NCI-H187 (cell line): ENCODE data around the gene OR2B2.

Source experiments
- DNase-seq, 2 experiments: peaks; one replicate each; lab custom pipeline; 2025; lab: John Stamatoyannopoulos, UW

Gene OR2B2

GRCh38 chr6:27893059-27893835, 18.9 kb downstream of the OR2B2 start:
- peak; percentile 85 to 97 for DNase-seq

DNA sequence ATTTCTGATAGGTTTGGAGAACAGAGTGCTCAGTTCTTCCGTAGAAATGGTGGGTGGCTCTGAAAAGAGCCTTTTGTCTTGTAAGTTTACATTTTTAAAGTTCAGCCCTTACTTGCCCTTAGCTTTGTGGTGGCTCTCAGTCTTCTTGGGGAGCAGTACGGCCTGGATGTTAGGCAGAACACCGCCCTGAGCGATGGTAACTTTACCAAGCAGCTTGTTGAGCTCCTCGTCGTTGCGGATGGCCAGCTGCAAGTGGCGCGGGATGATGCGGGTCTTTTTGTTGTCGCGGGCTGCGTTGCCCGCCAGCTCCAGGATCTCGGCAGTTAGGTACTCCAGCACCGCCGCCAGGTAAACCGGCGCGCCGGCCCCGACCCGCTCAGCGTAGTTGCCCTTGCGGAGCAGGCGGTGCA, 19.5 kb downstream of the OR2B2 start:
- no peak for DNase-seq

DNA sequence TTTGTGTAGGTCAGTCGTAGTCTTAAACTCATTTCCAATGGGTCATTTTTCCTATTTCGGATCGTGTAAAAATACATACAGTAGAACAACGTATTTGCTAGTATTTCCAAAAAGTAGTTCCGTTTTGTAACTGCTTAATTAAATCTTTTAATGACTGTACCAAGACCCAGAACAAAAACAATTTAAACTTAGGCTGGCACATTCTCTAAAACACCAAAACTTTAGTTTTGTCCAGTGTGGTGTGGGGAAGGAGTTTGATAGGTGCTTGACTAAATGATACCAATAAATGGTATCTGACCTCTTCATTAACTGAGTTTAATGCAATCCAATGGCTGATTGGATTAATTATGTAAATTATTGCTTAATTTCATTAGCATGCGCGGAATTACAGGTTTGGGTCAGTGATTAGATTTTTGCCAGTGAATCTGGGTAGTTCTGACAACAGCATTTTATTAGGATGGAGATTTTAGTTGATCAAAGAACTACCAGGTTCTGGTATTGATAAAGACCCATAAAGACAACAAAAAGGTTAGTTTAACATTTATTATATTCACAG, 20.8 kb downstream of the OR2B2 start:
- no peak for DNase-seq

- peak; percentile 72 to 77 for DNase-seq
Observed at GRCh38 chr6:27890445-27891319, 21.5 kb downstream of the OR2B2 start.

DNA sequence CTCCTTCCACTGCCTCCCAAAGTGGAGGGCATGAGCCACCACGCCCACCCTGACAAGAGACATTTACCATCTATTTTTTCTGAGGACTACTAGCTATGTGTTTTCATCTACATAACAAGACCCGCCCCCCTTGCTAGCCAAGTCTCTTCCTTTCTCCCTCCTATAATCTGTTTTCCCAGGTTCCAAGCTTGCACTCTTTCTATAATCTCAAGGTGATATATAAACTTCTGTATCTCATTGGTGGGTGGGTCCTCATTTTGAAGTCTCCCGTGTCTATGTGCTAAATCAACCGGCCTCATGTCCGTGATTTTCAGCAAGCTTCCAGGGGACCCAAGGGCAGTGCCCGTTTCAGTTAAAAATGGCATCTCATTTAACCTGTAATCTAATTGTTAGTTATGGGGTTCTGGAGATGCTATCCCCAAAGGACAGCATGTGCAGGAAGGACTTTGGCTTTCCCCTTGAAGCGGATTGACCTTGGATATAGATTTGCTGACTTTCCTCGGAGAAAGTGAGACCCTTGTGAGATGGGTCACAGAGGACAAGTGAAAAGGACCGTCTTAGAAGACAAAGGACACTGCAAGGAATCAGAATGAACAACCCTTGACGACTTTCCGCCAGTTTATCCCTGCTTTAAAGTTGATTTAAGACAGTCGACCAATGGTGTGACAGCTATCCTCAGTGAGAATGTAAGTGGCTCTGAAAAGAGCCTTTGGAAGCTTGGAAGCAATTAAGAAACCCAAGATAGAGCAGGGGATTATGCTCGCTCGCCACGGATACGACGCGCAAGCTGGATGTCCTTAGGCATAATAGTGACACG, 22.4 kb downstream of the OR2B2 start:
- DNase-seq = peak; percentile 57 to 75

- no peak for DNase-seq
Observed at GRCh38 chr6:27889275-27889627, 22.9 kb downstream of the OR2B2 start.

GRCh38 chr6:27888566-27888965, 23.6 kb downstream of the OR2B2 start:
- DNase-seq = no peak

DNA sequence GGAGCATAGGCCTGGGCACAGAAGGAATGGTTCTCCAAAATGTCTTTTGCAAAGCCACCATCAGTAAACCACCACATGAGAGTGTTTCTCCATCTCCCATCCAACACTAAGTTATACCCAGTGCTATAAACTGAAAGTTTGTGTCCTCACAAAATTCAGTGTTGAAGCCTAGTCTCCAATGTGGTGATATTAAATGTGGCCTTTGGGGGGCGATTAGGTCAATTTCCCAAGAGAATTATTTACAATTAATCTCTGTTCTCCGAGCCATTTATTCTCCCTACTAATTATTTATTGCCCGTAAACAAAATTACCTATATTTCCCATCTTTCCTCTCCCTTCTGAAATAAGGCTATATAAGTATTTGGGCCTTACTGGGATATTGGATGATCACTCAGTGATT, 26.1 kb downstream of the OR2B2 start:
- DNase-seq = no peak

DNA sequence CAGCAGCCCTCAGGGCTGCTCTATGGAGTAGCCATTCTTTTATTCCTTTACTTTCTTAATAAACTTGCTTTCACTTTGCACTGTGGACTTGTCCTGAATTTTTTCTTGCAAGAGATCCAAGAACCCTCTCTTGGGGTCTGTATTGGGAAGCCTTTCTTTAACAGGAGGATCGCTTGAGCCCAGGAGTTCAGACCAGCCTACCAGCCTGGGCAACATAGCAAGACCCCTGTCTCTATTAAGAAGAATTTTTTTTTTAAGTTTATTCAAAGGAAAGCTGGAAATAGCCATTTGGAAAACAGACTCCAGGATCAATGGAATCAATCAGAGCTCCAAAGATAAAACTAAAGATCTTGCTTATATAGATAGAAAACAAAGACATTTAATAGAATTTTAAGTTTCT, 29.1 kb downstream of the OR2B2 start:
- DNase-seq = no peak

GRCh38 chr6:27882624-27883023, 29.6 kb downstream of the OR2B2 start:
- DNase-seq = no peak

- no peak for DNase-seq
Observed at GRCh38 chr6:27879837-27880236, 32.4 kb downstream of the OR2B2 start.

- peak in 1 of 2 experiments; percentile 34 for DNase-seq
Observed at GRCh38 chr6:27874016-27874415, 38.2 kb downstream of the OR2B2 start.

- peak; percentile 74 to 86 for DNase-seq
Observed at GRCh38 chr6:27873021-27873940, 38.9 kb downstream of the OR2B2 start.

GRCh38 chr6:27872642-27873020, 39.6 kb downstream of the OR2B2 start:
- DNase-seq = peak in 1 of 2 experiments; percentile 77

- DNase-seq = peak; percentile 85 to 88
Observed at GRCh38 chr6:27871924-27872638, 40.1 kb downstream of the OR2B2 start.

- no peak for DNase-seq
Observed at GRCh38 chr6:27870291-27870870, 41.8 kb downstream of the OR2B2 start.

DNA sequence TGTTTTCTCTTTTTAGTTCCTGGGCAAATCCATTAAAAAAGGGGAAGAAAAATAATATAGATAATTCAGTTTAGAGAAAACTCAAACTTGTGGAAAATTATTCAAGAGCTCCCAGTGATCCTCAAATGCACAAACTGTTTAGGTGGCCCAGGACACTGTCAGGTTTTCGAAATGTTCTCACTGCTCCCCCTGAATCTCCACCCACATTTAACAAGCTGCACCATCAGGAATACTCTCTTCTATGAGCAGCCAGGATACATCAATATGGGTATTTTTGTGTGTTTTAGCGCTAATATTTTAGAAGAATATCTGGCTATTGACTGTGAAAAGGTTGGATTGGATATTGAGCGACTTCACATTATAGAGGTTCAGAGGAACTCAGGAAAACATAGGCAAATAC, 43.9 kb downstream of the OR2B2 start:
- DNase-seq = no peak

GRCh38 chr6:27867945-27868300, 44.3 kb downstream of the OR2B2 start:
- DNase-seq = peak in 1 of 2 experiments; percentile 46

- DNase-seq = peak; percentile 69 to 73
Observed at GRCh38 chr6:27867051-27867944, 44.9 kb downstream of the OR2B2 start.
